SK-N-SH (cell line): ENCODE data around the gene CYSLTR2. TPM values are rescaled to one million over a fixed set of nuclear protein-coding genes. Genes with fewer than 3 reads are reported as not detected.

Experiments
- CTCF ChIA-PET: fragments of 300-600, 350-600 bp; formaldehyde crosslinking; extraction: SDS; loops from one replicate; lab custom pipeline; 2021; lab: Yijun Ruan, JAX
- POLR2A ChIA-PET: fragments of 350-600 bp; sonication (Branson Sonifier 250); formaldehyde crosslinking; extraction: SDS; loops from one replicate; lab custom pipeline; 2020; ENCODE audit warnings: antibody characterized with exemption, inconsistent platforms; lab: Yijun Ruan, JAX
- DNase-seq: peaks from one replicate; pipeline ENCODE4 v3.0.0; 2012
- H2AFZ ChIP-seq: fragments of 200-600 bp; sonication (generic); 2 replicates; pipeline ENCODE4 v1.8.1; 2016; ENCODE audit warnings: antibody characterized with exemption, mild to moderate bottlenecking, low read depth
- H3F3A ChIP-seq: fragments of 200-600 bp; sonication (generic); replicated peaks from 2 replicates; pipeline ENCODE3; 2016; ENCODE audit warnings: antibody characterized with exemption, mild to moderate bottlenecking; ENCODE audit not compliant: insufficient read depth
- H3K27ac ChIP-seq, 2 experiments: fragments of 200-500 bp in 1 of 2; fragments of 200-600 bp in 1 of 2; sonication (Bioruptor generic) in 1 of 2; sonication (generic), shearing (Covaris generic) in 1 of 2; 2 replicates each; pipeline versions ENCODE4 v1.5.1 to v1.6.1; 2014 to 2016; ENCODE audit warnings: low read depth in 2 of 2, inconsistent platforms in 1 of 2, low read length in 1 of 2, mild to moderate bottlenecking in 1 of 2, mixed read lengths in 1 of 2
- H3K27me3 ChIP-seq: fragments of 200-600 bp; sonication (generic), shearing (Covaris generic); 2 replicates; pipeline ENCODE4 v1.6.1; 2016; ENCODE audit warnings: mixed run types; ENCODE audit not compliant: insufficient read depth
- H3K36me3 ChIP-seq, 2 experiments: fragments of 200-500 bp in 1 of 2; fragments of 200-600 bp in 1 of 2; sonication (Bioruptor generic) in 1 of 2; sonication (generic) in 1 of 2; replicated peaks in 1 of 2; 2 replicates each; pipeline versions ENCODE3 to v1.5.1; 2014 to 2016; ENCODE audit warnings: low read length in 1 of 2, mild to moderate bottlenecking in 1 of 2; ENCODE audit not compliant: insufficient read depth in 2 of 2, control insufficient read depth in 1 of 2
- H3K4me1 ChIP-seq, 2 experiments: fragments of 200-500 bp in 1 of 2; fragments of 200-600 bp in 1 of 2; sonication (Bioruptor generic) in 1 of 2; sonication (generic), shearing (Covaris generic) in 1 of 2; 2 replicates each; pipeline versions ENCODE4 v1.5.1 to v1.6.1; 2014 to 2016; ENCODE audit warnings: low read depth in 1 of 2, low read length in 1 of 2, mixed run types in 1 of 2; ENCODE audit not compliant: insufficient read depth in 2 of 2, control insufficient read depth in 1 of 2
- H3K4me2 ChIP-seq: fragments of 200-600 bp; sonication (generic), shearing (Covaris generic); 2 replicates; pipeline ENCODE4 v1.6.1; 2017; ENCODE audit warnings: mixed run types
- H3K4me3 ChIP-seq, 2 experiments: fragments of 200-500 bp in 1 of 2; fragments of 200-600 bp in 1 of 2; sonication (Bioruptor generic) in 1 of 2; sonication (generic), shearing (Covaris generic) in 1 of 2; 2 replicates each; pipeline versions ENCODE4 v1.5.1 to v1.8.1; 2014 to 2016; ENCODE audit warnings: low read depth in 2 of 2, inconsistent platforms in 1 of 2, low read length in 1 of 2, mild to moderate bottlenecking in 1 of 2, mixed read lengths in 1 of 2, moderate library complexity in 1 of 2
- H3K79me2 ChIP-seq: fragments of 200-600 bp; sonication (generic); 2 replicates; pipeline ENCODE4 v1.8.1; 2017; ENCODE audit warnings: mild to moderate bottlenecking; ENCODE audit not compliant: insufficient read depth
- H3K9ac ChIP-seq: fragments of 200-600 bp; sonication (generic); 2 replicates; pipeline ENCODE4 v1.6.1; 2017; ENCODE audit warnings: mixed run types
- H3K9me2 ChIP-seq: fragments of 200-600 bp; sonication (generic); 2 replicates; pipeline ENCODE4 v1.6.1; 2017; ENCODE audit warnings: mixed run types
- H3K9me3 ChIP-seq: fragments of 200-600 bp; sonication (generic); 2 replicates; pipeline ENCODE4 v1.6.1; 2017; ENCODE audit warnings: mixed run types, mild to moderate bottlenecking, moderate library complexity
- H4K20me1 ChIP-seq: fragments of 200-600 bp; sonication (generic); 2 replicates; pipeline ENCODE4 v1.6.1; 2017; ENCODE audit warnings: mild to moderate bottlenecking, mixed run types; ENCODE audit not compliant: insufficient read depth
- CHD2 ChIP-seq: fragments of 150-350 bp; IDR thresholded peaks from 2 replicates; pipeline ENCODE4 v1.6.1; 2018; ENCODE audit warnings: low read length; ENCODE audit not compliant: partially characterized antibody
- EP300 ChIP-seq, 2 experiments: IDR thresholded peaks; 2 replicates each; pipeline versions ENCODE4 v1.4.0 to v1.6.1; 2012; ENCODE audit warnings: borderline replicate concordance in 1 of 2, low read depth in 1 of 2, low read length in 1 of 2
- EZH2phosphoT487 ChIP-seq: fragments of 200-600 bp; sonication (generic); IDR thresholded peaks from 2 replicates; pipeline ENCODE4 v1.6.1; 2017; ENCODE audit warnings: low read depth, mixed run types, mild to moderate bottlenecking, antibody characterized with exemption, moderate library complexity, borderline replicate concordance
- FOSL2 ChIP-seq: IDR thresholded peaks from 2 replicates; pipeline ENCODE4 v1.4.0; 2012; ENCODE audit warnings: low read depth, mild to moderate bottlenecking, moderate library complexity, borderline replicate concordance
- FOXJ3 ChIP-seq: sonication (generic); formaldehyde crosslinking; IDR thresholded peaks from 2 replicates; pipeline ENCODE4 v1.5.1; 2020; ENCODE audit warnings: mild to moderate bottlenecking, missing genetic modification reagents
- FOXM1 ChIP-seq: IDR thresholded peaks from 2 replicates; pipeline ENCODE4 v1.4.0; 2012; ENCODE audit warnings: low read depth, mild to moderate bottlenecking
- GABPA ChIP-seq: IDR thresholded peaks from 2 replicates; pipeline ENCODE4 v1.4.0; 2012; ENCODE audit warnings: low read depth, mild to moderate bottlenecking
- GATA2 ChIP-seq: sonication (generic); formaldehyde crosslinking; IDR thresholded peaks from 2 replicates; pipeline ENCODE4 v1.5.0; 2020; ENCODE audit warnings: mild to moderate bottlenecking, missing genetic modification reagents
- JUND ChIP-seq: IDR thresholded peaks from 2 replicates; pipeline ENCODE4 v1.4.0; 2012
- MAX ChIP-seq: IDR thresholded peaks from 2 replicates; pipeline ENCODE4 v1.4.0; 2012; ENCODE audit warnings: low read depth
- MEF2A ChIP-seq: IDR thresholded peaks from 2 replicates; pipeline ENCODE4 v1.4.0; 2012; ENCODE audit warnings: low read depth, borderline replicate concordance
- NFIC ChIP-seq: IDR thresholded peaks from 2 replicates; pipeline ENCODE4 v1.4.0; 2012; ENCODE audit warnings: borderline replicate concordance
- NRF1 ChIP-seq: IDR thresholded peaks from 2 replicates; pipeline ENCODE4 v1.6.1; 2012; ENCODE audit warnings: low read depth, mild to moderate bottlenecking, low read length
- PBX3 ChIP-seq: IDR thresholded peaks from 2 replicates; pipeline ENCODE4; 2012
- POLR2AphosphoS5 ChIP-seq: IDR thresholded peaks from 2 replicates; pipeline ENCODE4 v1.6.1; 2012; ENCODE audit warnings: low read depth, low read length
- RCOR1 ChIP-seq: fragments of 150-350 bp; IDR thresholded peaks from 2 replicates; pipeline ENCODE4 v1.6.1; 2017; ENCODE audit warnings: antibody characterized with exemption, low read length
- RXRA ChIP-seq: IDR thresholded peaks from 2 replicates; pipeline ENCODE4 v1.4.0; 2012; ENCODE audit warnings: low read depth, mild to moderate bottlenecking, borderline replicate concordance
- SIN3A ChIP-seq: IDR thresholded peaks from 2 replicates; pipeline ENCODE4 v1.6.1; 2012; ENCODE audit warnings: low read depth, mild to moderate bottlenecking, low read length, moderate library complexity, borderline replicate concordance
- SMC3 ChIP-seq: IDR thresholded peaks from 2 replicates; pipeline ENCODE4 v1.6.1; 2012; ENCODE audit warnings: low read depth, low read length, improper control_type of control experiment
- TCF12 ChIP-seq: IDR thresholded peaks from 2 replicates; pipeline ENCODE4 v1.4.0; 2012
- TEAD4 ChIP-seq: IDR thresholded peaks from 2 replicates; pipeline ENCODE4 v1.4.0; 2012; ENCODE audit warnings: mild to moderate bottlenecking, borderline replicate concordance; ENCODE audit not compliant: insufficient read depth
- USF1 ChIP-seq: IDR thresholded peaks from 2 replicates; pipeline ENCODE4 v1.4.0; 2012; ENCODE audit warnings: low read depth, borderline replicate concordance
- USF2 ChIP-seq: fragments of 150-350 bp; IDR thresholded peaks from 2 replicates; pipeline ENCODE4 v1.6.1; 2017; ENCODE audit warnings: antibody characterized with exemption, low read length, low read depth, borderline replicate concordance
- YY1 ChIP-seq: IDR thresholded peaks from 2 replicates; pipeline ENCODE4 v1.4.0; 2012; ENCODE audit warnings: low read depth, mild to moderate bottlenecking
- ZBTB33 ChIP-seq: IDR thresholded peaks from 2 replicates; pipeline ENCODE4 v1.4.0; 2012; ENCODE audit warnings: low read depth, borderline replicate concordance
- WGBS: methylation state at CpG from one replicate; pipeline ENCODE4 v1.1.6; 2017; ENCODE audit warnings: low lambda C conversion rate; 5-methylcytosine and 5-hydroxymethylcytosine counted together
- polyA plus RNA-seq, 3 experiments: library from polyadenylated mRNA; depleted of rRNA; stranded (reverse); fragments of >200 nt; gene quantifications; 2 replicates each; pipeline ENCODE4 v1.2.3, GENCODE V29; 2012

CYSLTR2 gene
- polyA plus RNA-seq, 1 of the 3 experiments (the other 2 are of a cell fraction): 0.12 TPM

GRCh38 chr13:48749144-48749543 lies 95.4 kb downstream of the CYSLTR2 start (continued):
- no peak for TF ChIP-seq USF2
- no peak for TF ChIP-seq GABPA

- 15% methylated on average over 15 of the region's 15 CpGs for WGBS
- CTCF ChIA-PET: interaction anchor here (0.7 to 3.4 kb wide), 6 partner anchors 9 to 381 kb away, joined by 3 to 21 read pairs (median 4); no protein-coding TSS in a partner anchor
- POLR2A ChIA-PET: no interaction called here
- TF ChIP-seq USF2 (no peak), EP300 (IDR thresholded peaks at IDR 0.05; ENCODE audit: borderline replicate concordance in 1 of 2, low read depth in 1 of 2, low read length in 1 of 2) (peak in 1 of 2 experiments; percentile 85; a peak in 2 of 4 replicates), RCOR1 (no peak), SMC3 (peak; percentile 43), USF1 (no peak), YY1 (no peak), FOXM1 (0 out of 2 replicates have a peak, but pooled peaks have one; percentile 47), MEF2A (no peak), FOSL2 (peak; percentile 100), PBX3 (peak; percentile 97), ZBTB33 (peak; percentile 73; the same call in 1 of the 2 replicates), SIN3A (peak; percentile 89; the same call in 1 of the 2 replicates), GATA2 (CRISPR knock-in tag) (no peak), MAX (peak; percentile 66), TEAD4 (peak; percentile 33; the same call in 1 of the 2 replicates), RXRA (peak; percentile 84), FOXJ3 (CRISPR knock-in tag) (no peak), TCF12 (peak; percentile 89), GABPA (no peak), JUND (peak; percentile 98), CHD2 (no peak), NFIC (peak; percentile 75), NRF1 (no peak), EZH2phosphoT487 (no peak), POLR2AphosphoS5 (peak; percentile 78; the same call in 1 of the 2 replicates)
Observed at GRCh38 chr13:48749699-48750473, 96.2 kb downstream of the CYSLTR2 start.

More at GRCh38 chr13:48749699-48750473, 96.2 kb downstream of the CYSLTR2 start:
- Histone ChIP-seq H3F3A (peaks cover 11% of the 10 kb centered on the region), H3K9me3 (no peaks in the 10 kb centered on the region), H3K27me3 (no peaks in the 10 kb centered on the region), H3K9me2 (no peaks in the 10 kb centered on the region), H3K4me1 (peaks cover 0 to 13% of the 10 kb centered on the region in 2 experiments; a peak in 2 of 4 replicates), H2AFZ (no peak overlapping the region), H4K20me1 (no peaks in the 10 kb centered on the region), H3K27ac (peak overlapping the region in 1 of 2 experiments; percentile 87; a peak in 2 of 4 replicates), H3K79me2 (no peaks in the 10 kb centered on the region), H3K4me2 (peak overlapping the region; percentile 22; the same call in 1 of the 2 replicates), H3K4me3 (no peak overlapping the region), H3K36me3 (no peaks in the 10 kb centered on the region), H3K9ac (peak overlapping the region; percentile 21; the same call in 1 of the 2 replicates)
- DNase-seq: peak; percentile 35
